H1 (cell line): ENCODE data around the gene TARP.

Experiments
- ASH2L ChIP-seq: fragments of 200-600, 300-600 bp; sonication (generic); IDR thresholded peaks from one replicate; pipeline ENCODE4 v1.7.1; 2017; ENCODE audit warnings: low read length
- EZH2 ChIP-seq: fragments of 200-600 bp; sonication (generic); IDR thresholded peaks from 2 replicates; pipeline ENCODE4 v1.7.1; 2012; ENCODE audit warnings: low read depth, mild to moderate bottlenecking, moderate library complexity, low read length, inconsistent platforms; ENCODE audit not compliant: severe bottlenecking
- GABPA ChIP-seq: IDR thresholded peaks from 2 replicates; pipeline ENCODE4 v1.6.1; 2011; ENCODE audit warnings: mild to moderate bottlenecking, low read length, moderate library complexity, borderline replicate concordance; ENCODE audit not compliant: insufficient read depth
- RBBP5 ChIP-seq: IDR thresholded peaks from 2 replicates; pipeline ENCODE4 v1.7.1; 2012; ENCODE audit warnings: low read depth, mild to moderate bottlenecking, inconsistent platforms, low read length, moderate library complexity, borderline replicate concordance

Gene TARP

DNA sequence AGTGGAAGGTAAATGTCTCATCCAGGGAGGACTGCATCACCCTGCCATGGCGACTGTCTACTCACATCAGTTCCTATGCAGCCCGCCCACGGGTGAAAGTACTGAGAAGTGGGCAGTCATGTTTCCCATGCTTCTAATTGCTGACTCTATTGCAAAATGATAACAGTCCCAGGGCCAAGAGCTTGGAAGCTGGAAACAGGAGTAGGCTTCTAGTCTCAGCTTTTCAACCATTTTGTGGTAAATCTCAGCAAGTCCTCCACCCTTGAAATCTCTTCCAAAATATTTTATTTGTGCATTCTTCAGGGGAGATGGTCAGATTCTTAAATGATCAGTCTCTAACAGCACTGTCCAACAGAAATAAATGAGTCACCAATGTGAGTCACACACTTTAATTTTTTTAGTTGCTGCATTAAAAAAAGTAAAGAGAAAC, 48.1 kb upstream of the TARP start (continued):
- TF ChIP-seq ASH2L (no peak), EZH2 (no peak), RBBP5 (no peak), GABPA (no peak)
- TF ChIP-seq, all 59 proteins: peak for 0
